DMS 273 treated with DMSO at 0.1 percent for 48 hours (cell line): Measurements from ENCODE around the gene C10orf71.

Experiments used
- DNase-seq: peaks from one replicate; lab custom pipeline; 2025; lab: John Stamatoyannopoulos, UW

The C10orf71 gene

GRCh38 chr10:49338604-49339003 is 39.6 kb downstream of the C10orf71 start:
- no peak for DNase-seq

- no peak for DNase-seq
These were observed 45.9 kb downstream of the C10orf71 start for GRCh38 chr10:49344840-49345239.

- no peak for DNase-seq
These were observed 48.4 kb downstream of the C10orf71 start for GRCh38 chr10:49347342-49347741.

GRCh38 chr10:49347827-49348226 is 48.9 kb downstream of the C10orf71 start:
- no peak for DNase-seq

DNA sequence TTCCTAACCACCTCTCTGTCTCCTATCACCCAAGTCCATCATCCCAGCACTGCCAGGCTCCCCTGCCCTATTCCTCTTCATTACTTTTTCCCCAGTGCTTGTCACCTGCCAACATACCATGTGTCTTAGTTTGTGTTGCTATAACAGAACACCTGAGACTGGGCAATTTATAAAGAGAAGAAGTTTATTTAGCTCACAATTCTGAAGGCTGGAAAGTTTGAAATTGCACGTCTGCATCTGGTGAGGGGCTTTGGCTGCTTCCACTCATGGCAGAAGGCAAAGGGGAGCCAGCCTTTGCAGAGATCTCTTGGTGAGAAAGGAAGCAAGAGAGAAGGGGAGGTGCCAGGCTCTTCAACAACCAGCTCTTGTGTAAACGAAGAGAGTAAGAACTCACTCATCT is 49.6 kb downstream of the C10orf71 start:
- no peak for DNase-seq

- no peak for DNase-seq
These were observed 50.4 kb downstream of the C10orf71 start for GRCh38 chr10:49349390-49349789.

- no peak for DNase-seq
These were observed 51.2 kb downstream of the C10orf71 start for GRCh38 chr10:49350138-49350537.

GRCh38 chr10:49350846-49351532 is 52.0 kb downstream of the C10orf71 start:
- no peak for DNase-seq

GRCh38 chr10:49351669-49352068 is 52.7 kb downstream of the C10orf71 start:
- DNase-seq, result no peak

DNA sequence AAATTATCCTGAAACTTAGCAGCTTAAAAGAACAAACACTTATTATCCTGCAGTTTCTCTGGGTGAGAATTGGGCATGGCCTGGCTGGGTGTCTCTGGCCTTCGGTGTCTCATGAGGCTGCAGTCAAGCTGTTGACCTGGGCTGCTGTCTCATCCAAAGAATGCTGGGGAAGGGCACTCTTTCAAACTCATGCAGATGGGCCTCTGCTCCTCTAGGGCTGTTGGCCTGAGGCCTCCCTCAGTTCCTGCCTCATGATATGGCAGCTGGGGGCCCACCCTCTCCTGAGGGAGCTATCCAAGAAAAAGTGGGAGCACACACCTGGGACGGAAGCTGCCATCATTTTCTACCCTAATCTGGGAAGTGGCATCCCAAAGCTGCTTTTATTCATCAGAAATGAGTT is 53.4 kb downstream of the C10orf71 start:
- no peak for DNase-seq

- no peak for DNase-seq
These were observed 54.3 kb downstream of the C10orf71 start for GRCh38 chr10:49353026-49353894.

GRCh38 chr10:49353895-49354566 is 55.1 kb downstream of the C10orf71 start:
- DNase-seq, result no peak

DNA sequence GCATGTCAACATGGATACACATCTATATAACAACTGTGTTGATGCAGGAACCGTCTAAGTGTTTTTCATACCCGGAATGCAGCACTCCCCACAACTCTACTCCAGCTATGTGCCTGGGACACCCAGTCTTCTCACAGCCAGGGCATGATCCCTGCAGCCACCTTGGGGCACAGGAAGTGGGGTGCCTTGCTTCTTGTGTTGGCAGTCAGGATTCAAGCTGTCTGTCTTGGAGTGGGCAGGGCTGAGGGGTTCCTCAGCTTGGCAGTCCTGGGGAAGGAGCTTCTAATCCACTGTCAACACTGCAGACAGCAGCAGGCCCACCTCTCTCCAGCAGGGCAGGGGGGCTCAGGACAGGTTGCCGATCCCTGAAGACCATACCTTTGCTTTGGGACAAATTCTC is 55.6 kb downstream of the C10orf71 start:
- no peak for DNase-seq

- DNase-seq, result no peak
These were observed 56.3 kb downstream of the C10orf71 start for GRCh38 chr10:49355221-49355620.

DNA sequence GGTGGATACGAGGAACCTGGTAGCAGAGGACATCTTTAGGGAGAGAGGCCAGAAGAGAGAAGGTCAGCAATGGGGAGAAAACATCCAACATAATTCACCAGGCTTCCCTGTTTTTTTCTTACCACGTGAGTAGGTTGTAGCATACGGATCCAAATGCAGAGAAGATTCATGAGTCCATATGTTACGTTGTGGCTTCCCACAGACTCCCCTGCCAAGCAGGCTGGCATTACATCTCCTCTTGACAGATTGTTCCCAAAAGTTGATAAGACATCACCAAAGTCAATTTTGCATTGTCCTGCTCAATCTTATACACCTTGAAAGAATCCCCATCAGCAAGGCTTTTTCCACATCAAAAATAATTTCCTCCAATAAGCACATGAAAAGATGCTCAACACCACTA is 57.2 kb downstream of the C10orf71 start:
- peak; percentile 4 for DNase-seq

DNA sequence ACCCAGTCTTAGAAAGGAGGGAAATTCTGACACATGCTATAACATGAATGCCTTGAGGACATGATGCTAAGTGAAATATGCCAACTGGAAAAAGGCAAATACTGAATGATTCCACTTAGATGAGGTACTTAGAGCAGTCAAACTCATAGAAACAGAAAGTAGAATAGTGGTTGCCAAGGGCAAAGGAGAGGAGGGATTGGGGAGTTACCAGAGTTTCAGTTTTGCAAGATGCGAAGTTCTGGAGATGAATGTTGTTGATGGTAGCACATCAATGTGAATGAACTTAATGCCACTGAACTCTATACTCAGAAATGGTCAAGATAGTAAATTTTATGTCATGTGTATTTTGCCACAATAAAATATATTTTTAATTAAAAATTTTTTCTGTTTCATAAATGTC is 58.0 kb downstream of the C10orf71 start:
- no peak for DNase-seq

DNA sequence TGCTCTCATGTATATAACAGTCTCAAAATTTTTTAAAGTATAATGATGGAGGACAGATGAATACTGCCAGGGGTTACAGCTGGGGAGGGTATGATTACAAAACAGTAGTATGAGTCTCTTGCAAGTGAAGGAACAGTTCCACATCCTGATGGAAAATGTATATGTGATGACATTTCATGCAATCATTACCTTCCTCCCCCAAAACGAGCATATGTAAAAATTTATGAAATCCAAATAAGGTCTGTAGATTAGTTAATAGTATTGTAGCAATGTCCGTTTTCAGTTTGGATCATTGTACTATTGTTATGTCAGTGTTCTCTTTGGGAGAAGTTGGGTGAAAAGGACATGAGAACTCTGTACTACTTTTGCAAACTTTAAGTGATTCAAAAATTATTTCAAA is 58.9 kb downstream of the C10orf71 start:
- no peak for DNase-seq

- DNase-seq, result peak; percentile 77
These were observed 60.6 kb downstream of the C10orf71 start for GRCh38 chr10:49359349-49360270.

DNA sequence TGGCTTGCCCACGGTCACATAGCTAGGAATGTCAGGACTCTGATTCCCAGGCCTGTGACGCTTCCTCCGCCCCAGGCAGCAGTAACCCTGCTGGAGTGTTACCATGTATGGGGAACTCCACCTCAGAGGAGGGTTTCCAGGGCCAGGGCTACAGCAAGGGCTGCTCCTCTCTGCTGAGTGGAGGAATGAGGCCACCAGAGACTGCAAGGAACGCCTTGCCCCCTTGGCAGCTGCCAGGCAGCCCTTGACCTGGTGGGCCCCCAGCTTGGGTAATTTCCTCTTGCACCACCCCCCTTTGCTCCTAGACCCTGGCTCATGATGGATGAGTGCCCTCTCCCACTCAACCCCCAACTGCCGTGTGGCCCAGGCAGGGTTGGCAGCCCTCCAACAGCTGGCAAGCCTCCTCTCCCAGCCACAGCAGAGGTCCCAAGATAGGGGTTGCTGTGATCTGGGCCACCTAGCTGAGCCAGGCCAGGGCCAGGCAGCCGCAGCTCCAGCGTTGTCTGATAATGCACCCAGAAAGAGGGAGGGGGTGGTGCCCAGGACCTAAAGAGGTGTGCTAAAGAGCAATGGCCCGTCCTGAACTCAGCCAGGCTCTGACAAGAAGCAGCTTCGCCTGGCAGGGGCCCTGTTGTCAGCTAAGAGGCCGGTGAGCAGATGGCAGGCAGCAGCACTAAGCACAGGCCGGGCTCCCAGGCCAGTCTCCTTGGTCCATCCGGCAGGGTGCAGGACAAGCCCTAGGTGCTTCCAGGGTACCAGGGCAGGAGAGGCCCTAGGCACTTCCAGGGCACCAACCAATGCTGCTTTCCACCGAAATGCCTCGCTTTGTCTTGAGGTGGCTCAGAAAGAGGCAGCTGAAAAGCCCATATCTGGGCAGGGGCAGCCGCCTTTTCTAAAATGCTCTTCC is 61.6 kb downstream of the C10orf71 start:
- peak; percentile 11 for DNase-seq

GRCh38 chr10:49361178-49361554 is 62.2 kb downstream of the C10orf71 start:
- no peak for DNase-seq
